Measurements from ENCODE around the gene GOLIM4. TPM values are rescaled to one million over a fixed set of nuclear protein-coding genes. Genes with fewer than 3 reads are reported as not detected.

Gene GOLIM4
- total RNA-seq: 29.2 and 35.2 TPM in 2 replicates

DNA sequence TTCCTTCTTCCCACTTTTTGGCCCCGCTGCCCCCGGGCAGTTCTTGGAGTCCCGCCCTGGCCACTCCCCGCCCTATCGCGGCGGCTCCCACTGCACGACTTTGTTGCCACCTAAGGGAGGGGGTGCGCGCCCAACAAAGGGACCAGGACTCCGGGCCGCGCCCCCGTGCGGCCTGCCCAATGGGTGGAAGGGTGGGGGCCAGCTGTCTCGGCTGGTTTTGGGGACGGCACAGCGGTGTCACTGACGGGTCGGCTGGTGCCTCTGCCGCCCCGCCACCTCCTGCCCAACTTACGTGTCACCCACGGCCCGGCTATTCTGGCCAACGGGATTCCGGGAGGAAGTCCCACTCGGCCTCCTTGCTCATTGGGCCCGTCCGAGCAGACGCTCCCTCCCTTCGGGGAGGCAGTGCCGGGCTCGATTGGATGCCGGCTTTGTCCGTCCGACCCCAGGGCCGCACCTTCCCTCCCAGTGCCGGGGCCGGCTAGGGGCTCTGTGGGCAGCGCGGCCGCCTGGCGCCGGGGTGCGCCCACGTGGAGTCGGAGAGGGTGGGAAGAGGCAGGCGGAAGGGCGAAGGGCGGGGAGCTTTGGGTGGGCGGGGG lies at the start of gene GOLIM4:
GOLIM4 (minus strand) TSS at position 314 of the 599 bp plus-strand sequence. CDS start 639 bp downstream, outside the sequence.

